OCI-LY1 (cell line): ENCODE results near the gene MAD1L1.

Experiments used
- H2AFZ ChIP-seq: fragments of 200-600 bp; sonication (generic), shearing (Covaris generic); 2 replicates; pipeline ENCODE4 v1.6.0; 2014; ENCODE audit warnings: antibody characterized with exemption, mild to moderate bottlenecking, low read length
- H3F3A ChIP-seq: fragments of 200-600 bp; sonication (generic), shearing (Covaris generic); 2 replicates; pipeline ENCODE4 v1.6.0; 2014; ENCODE audit warnings: mild to moderate bottlenecking, antibody characterized with exemption, low read length, moderate library complexity; ENCODE audit not compliant: insufficient read depth
- H3K27ac ChIP-seq: fragments of 200-600 bp; sonication (generic); 2 replicates; pipeline ENCODE4 v1.5.1; 2014; ENCODE audit warnings: low read length, mixed run types, mild to moderate bottlenecking, low read depth; ENCODE audit not compliant: poor library complexity, severe bottlenecking
- H3K27me3 ChIP-seq: fragments of 200-600 bp; sonication (generic); 2 replicates; pipeline ENCODE4 v1.6.0; 2014; ENCODE audit warnings: antibody characterized with exemption, mild to moderate bottlenecking, low read length, moderate library complexity; ENCODE audit not compliant: insufficient read depth
- H3K36me3 ChIP-seq: fragments of 200-600 bp; sonication (generic); 2 replicates; pipeline ENCODE4 v1.6.1; 2014; ENCODE audit warnings: mild to moderate bottlenecking, antibody characterized with exemption, low read length, moderate library complexity, mixed read lengths; ENCODE audit not compliant: insufficient read depth
- H3K4me1 ChIP-seq: fragments of 200-600 bp; sonication (generic); 2 replicates; pipeline ENCODE4 v1.5.1; 2014; ENCODE audit warnings: mild to moderate bottlenecking, low read length, moderate library complexity; ENCODE audit not compliant: insufficient read depth, severe bottlenecking
- H3K4me2 ChIP-seq: fragments of 200-600 bp; sonication (generic), shearing (Covaris generic); 2 replicates; pipeline ENCODE4 v1.6.1; 2014; ENCODE audit warnings: low read length
- H3K4me3 ChIP-seq: fragments of 200-600 bp; sonication (generic); 2 replicates; pipeline ENCODE4 v1.5.1; 2014; ENCODE audit warnings: low read length, low read depth, mild to moderate bottlenecking, mixed read lengths; ENCODE audit not compliant: poor library complexity, severe bottlenecking
- H3K79me2 ChIP-seq: fragments of 200-600 bp; shearing (Covaris generic); 2 replicates; pipeline ENCODE4 v1.6.1; 2016; ENCODE audit warnings: mixed run types, low read length, mixed read lengths; ENCODE audit not compliant: insufficient read depth
- H3K9ac ChIP-seq: fragments of 200-600 bp; sonication (generic), shearing (Covaris generic); 2 replicates; pipeline ENCODE4 v1.6.1; 2014; ENCODE audit warnings: mild to moderate bottlenecking, low read length, mixed read lengths
- H3K9me2 ChIP-seq: fragments of 200-600 bp; sonication (generic), shearing (Covaris generic); 2 replicates; pipeline ENCODE4 v1.6.1; 2014; ENCODE audit warnings: low read depth, mild to moderate bottlenecking, low read length, mixed read lengths
- H3K9me3 ChIP-seq: fragments of 200-600 bp; shearing (Covaris generic); 2 replicates; pipeline ENCODE4 v1.6.1; 2014; ENCODE audit warnings: low read length, mixed read lengths
- H4K20me1 ChIP-seq: fragments of 200-600 bp; sonication (generic), shearing (Covaris generic); 2 replicates; pipeline ENCODE4 v1.6.0; 2016; ENCODE audit warnings: mild to moderate bottlenecking, low read length; ENCODE audit not compliant: insufficient read depth
- EZH2 ChIP-seq: fragments of 200-600 bp; sonication (generic), shearing (Covaris generic); IDR thresholded peaks from 2 replicates; pipeline ENCODE4 v1.8.0; 2017; ENCODE audit warnings: borderline replicate concordance, mixed run types, mild to moderate bottlenecking, antibody characterized with exemption, low read length, moderate library complexity, mixed read lengths
- TF ChIP-seq, protein P1 (sequence below): fragments of 200-600 bp; sonication (generic), shearing (Covaris generic); IDR thresholded peaks from 2 replicates; pipeline ENCODE4 v1.5.1; 2017; ENCODE audit warnings: mild to moderate bottlenecking, antibody characterized with exemption, low read length, moderate library complexity, mixed read lengths

MAD1L1 gene

DNA sequence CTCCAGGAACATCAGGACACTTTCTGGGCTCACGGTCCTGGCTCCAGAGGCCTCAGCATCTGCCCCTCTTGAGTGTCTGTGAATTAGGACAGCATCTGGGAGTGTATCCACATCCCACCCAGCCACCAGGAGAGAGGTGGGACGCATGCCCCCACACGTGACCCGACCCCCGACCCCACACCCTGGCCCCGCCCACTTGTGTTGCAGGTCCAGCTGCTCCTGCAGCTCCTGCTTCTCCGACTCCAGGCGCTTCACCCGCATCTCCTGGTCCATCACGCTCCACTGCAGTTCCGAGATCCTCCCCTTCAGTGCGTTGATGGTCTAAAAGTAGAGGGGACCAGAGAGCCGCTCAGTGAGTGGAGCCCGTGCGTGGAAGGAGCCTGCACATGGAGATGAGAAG lies 13.6 kb downstream of the MAD1L1 start:
- Histone ChIP-seq H2AFZ (no peak overlapping the region), H3K36me3 (peaks cover 77% of the 10 kb centered on the region), H3K9me3 (no peaks in the 10 kb centered on the region), H4K20me1 (no peaks in the 10 kb centered on the region), H3K4me1 (no peaks in the 10 kb centered on the region), H3K4me3 (no peak overlapping the region), H3F3A (no peaks in the 10 kb centered on the region), H3K9me2 (no peaks in the 10 kb centered on the region), H3K27ac (no peak overlapping the region), H3K4me2 (no peak overlapping the region), H3K27me3 (no peaks in the 10 kb centered on the region), H3K79me2 (no peaks in the 10 kb centered on the region), H3K9ac (no peak overlapping the region)
- TF ChIP-seq, protein P1, sequence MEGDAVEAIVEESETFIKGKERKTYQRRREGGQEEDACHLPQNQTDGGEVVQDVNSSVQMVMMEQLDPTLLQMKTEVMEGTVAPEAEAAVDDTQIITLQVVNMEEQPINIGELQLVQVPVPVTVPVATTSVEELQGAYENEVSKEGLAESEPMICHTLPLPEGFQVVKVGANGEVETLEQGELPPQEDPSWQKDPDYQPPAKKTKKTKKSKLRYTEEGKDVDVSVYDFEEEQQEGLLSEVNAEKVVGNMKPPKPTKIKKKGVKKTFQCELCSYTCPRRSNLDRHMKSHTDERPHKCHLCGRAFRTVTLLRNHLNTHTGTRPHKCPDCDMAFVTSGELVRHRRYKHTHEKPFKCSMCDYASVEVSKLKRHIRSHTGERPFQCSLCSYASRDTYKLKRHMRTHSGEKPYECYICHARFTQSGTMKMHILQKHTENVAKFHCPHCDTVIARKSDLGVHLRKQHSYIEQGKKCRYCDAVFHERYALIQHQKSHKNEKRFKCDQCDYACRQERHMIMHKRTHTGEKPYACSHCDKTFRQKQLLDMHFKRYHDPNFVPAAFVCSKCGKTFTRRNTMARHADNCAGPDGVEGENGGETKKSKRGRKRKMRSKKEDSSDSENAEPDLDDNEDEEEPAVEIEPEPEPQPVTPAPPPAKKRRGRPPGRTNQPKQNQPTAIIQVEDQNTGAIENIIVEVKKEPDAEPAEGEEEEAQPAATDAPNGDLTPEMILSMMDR: no peak
- no peak for TF ChIP-seq EZH2

DNA sequence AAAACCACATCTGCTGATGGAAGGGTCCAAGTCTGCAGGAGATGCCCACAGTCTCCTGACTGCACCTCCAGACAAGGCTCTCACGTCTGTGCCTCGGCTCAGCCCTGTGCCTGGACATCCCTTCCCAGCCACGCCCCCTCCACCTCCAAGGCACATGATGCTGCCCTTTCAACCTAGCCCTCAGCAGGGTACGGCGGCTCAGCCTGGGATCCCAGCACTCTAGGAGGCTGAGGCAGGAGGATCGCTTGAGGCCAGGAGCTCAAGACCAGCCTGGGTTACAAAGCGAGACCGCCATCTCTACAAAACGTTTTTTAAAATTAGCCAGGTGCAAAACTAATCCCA lies 14.3 kb downstream of the MAD1L1 start:
- Histone ChIP-seq H3K9me2 (no peaks in the 10 kb centered on the region), H3K36me3 (peaks cover 79% of the 10 kb centered on the region), H3K4me1 (no peaks in the 10 kb centered on the region), H3K27me3 (no peaks in the 10 kb centered on the region), H3K27ac (no peak overlapping the region), H2AFZ (no peak overlapping the region), H3K9ac (no peak overlapping the region), H4K20me1 (no peaks in the 10 kb centered on the region), H3F3A (no peaks in the 10 kb centered on the region), H3K79me2 (no peaks in the 10 kb centered on the region), H3K4me3 (no peak overlapping the region), H3K4me2 (no peak overlapping the region), H3K9me3 (no peaks in the 10 kb centered on the region)
- TF ChIP-seq EZH2: no peak
- TF ChIP-seq, protein P1: no peak

DNA sequence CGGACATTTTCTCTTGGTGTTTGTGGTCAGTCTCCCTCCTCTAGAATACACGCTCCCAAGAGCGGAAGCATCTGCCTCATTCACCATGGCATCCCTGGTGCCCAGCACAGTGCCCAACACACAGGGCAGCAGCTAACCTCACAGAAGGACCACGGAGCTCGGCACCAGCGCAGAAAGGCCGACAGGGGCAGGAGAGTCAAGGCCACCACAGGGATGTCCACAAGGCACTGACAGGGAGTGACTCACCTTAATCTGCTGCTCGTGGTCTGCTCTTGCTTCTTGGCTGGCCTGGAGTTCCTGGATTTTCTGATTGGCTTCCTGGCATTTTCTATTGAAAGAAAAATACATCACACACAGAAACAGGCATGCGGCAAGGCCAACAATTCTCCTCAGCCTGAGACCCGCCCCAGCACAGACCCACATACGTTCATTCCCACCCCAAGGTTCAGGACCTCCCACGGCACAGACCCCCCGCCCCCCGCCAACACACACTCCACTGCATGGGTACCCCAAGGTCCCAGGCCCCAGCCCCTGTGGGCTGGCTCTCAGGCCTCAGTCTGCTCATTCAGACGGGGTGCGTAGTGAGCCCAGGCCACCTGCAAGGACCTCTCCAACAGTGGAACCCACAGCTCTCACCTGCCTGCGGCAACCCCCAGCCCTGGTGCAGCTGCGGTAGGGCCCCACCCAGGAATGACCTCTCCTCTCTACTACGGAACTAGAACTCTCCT lies 14.9 kb downstream of the MAD1L1 start:
- H3K4me1 ChIP-seq: no peaks in the 10 kb centered on the region
- H4K20me1 ChIP-seq: no peaks in the 10 kb centered on the region
- H3F3A ChIP-seq: no peaks in the 10 kb centered on the region
- no peak overlapping the region for H3K9ac ChIP-seq
- no peak overlapping the region for H2AFZ ChIP-seq
- peaks cover 80% of the 10 kb centered on the region for H3K36me3 ChIP-seq
- H3K9me2 ChIP-seq: no peaks in the 10 kb centered on the region
- H3K4me2 ChIP-seq: no peak overlapping the region
- TF ChIP-seq, protein P1: no peak
- TF ChIP-seq EZH2: no peak
- H3K27ac ChIP-seq: no peak overlapping the region
- H3K27me3 ChIP-seq: no peaks in the 10 kb centered on the region
- H3K79me2 ChIP-seq: no peaks in the 10 kb centered on the region
- no peak overlapping the region for H3K4me3 ChIP-seq
- H3K9me3 ChIP-seq: no peaks in the 10 kb centered on the region
